HG03175 (cell line): ENCODE measurements around the gene SIGLEC12.
"Not testable (repeated sequence)": the region's sequence is repeated elsewhere in the genome, so short reads cannot be mapped to it uniquely, and the experiment has no call there.

ENCODE experiments used
- ATAC-seq: cut with Tn5 transposase; IDR thresholded peaks from one replicate; pipeline ENCODE4 v1.9.1; 2021; ENCODE audit warnings: mild to moderate bottlenecking, moderate library complexity; ENCODE audit not compliant: unreplicated experiment

The SIGLEC12 gene

GRCh38 chr19:51460164-51460992 lies 41.2 kb downstream of the SIGLEC12 start:
- no peak for ATAC-seq

- ATAC-seq = no peak
These were observed 42.6 kb downstream of the SIGLEC12 start for GRCh38 chr19:51458899-51459505.

GRCh38 chr19:51458051-51458645 lies 43.5 kb downstream of the SIGLEC12 start, which contains the start of gene SIGLEC8:
SIGLEC8 (minus strand) TSS chr19:51458454; CDS start chr19:51458387, 67 bp downstream.
- no peak for ATAC-seq

GRCh38 chr19:51457351-51458013 lies 44.1 kb downstream of the SIGLEC12 start:
- ATAC-seq = no peak

GRCh38 chr19:51456541-51457290 lies 44.9 kb downstream of the SIGLEC12 start:
- ATAC-seq = no peak

GRCh38 chr19:51450730-51451307 lies 50.8 kb downstream of the SIGLEC12 start:
- no peak for ATAC-seq

- ATAC-seq = no peak
These were observed 53.1 kb downstream of the SIGLEC12 start for GRCh38 chr19:51448411-51449016.

GRCh38 chr19:51448011-51448410 lies 53.6 kb downstream of the SIGLEC12 start:
- ATAC-seq = no peak

GRCh38 chr19:51447510-51447909 lies 54.1 kb downstream of the SIGLEC12 start:
- not testable (repeated sequence) for ATAC-seq

GRCh38 chr19:51441410-51442390 lies 59.9 kb downstream of the SIGLEC12 start:
- ATAC-seq = peak; percentile 96
